Measurements from ENCODE around the gene SPECC1L.

DNA sequence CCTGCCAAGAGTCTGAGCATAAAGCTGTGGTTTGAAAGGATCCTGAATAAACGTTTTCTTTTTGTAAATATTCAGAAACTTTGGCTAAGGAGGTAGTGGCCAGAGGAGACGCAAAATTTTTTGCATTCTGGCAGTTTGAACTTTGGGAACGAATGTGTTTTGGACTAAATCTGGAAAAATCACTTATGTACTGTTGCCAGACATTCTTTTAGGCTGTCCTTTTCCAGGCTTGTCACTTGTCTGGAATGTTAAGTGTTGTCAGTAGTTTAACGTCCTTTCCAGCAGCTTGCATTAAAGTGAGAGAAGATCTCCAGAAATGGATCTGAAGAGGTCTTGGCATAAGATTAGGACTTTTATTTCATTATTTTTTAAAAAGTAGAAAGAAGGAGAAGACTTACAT lies 18.5 kb downstream of the SPECC1L start:
- TF ChIP-seq, protein P1, sequence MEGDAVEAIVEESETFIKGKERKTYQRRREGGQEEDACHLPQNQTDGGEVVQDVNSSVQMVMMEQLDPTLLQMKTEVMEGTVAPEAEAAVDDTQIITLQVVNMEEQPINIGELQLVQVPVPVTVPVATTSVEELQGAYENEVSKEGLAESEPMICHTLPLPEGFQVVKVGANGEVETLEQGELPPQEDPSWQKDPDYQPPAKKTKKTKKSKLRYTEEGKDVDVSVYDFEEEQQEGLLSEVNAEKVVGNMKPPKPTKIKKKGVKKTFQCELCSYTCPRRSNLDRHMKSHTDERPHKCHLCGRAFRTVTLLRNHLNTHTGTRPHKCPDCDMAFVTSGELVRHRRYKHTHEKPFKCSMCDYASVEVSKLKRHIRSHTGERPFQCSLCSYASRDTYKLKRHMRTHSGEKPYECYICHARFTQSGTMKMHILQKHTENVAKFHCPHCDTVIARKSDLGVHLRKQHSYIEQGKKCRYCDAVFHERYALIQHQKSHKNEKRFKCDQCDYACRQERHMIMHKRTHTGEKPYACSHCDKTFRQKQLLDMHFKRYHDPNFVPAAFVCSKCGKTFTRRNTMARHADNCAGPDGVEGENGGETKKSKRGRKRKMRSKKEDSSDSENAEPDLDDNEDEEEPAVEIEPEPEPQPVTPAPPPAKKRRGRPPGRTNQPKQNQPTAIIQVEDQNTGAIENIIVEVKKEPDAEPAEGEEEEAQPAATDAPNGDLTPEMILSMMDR (IDR thresholded peaks at IDR 0.05; ENCODE audit: insufficient read depth, low read length, poor library complexity, severe bottlenecking) = no peak
- TF ChIP-seq EZH2phosphoT487 (conservative IDR thresholded peaks at IDR 0.05; ENCODE audit: low read length) = no peak

All from SU-DHL-6 (cell line).